Pancreas (tissue), 10 donors: Measurements from ENCODE around the gene TNRC6C. TPM values are rescaled to one million over a fixed set of nuclear protein-coding genes. Genes with fewer than 3 reads are reported as not detected.

Source experiments
- ATAC-seq, 4 donors: fragments of 200-7000 bp; cut with Tn5 transposase; one replicate each; pipeline versions ENCODE4 v1.8.0 to v1.9.1; 2020; ENCODE audit warnings: mild to moderate bottlenecking in 4 of 4, moderate library complexity in 4 of 4
- DNase-seq, 6 donors: peaks; one replicate each; pipeline ENCODE4 v3.0.0-alpha.2; 2020
- FAIRE-seq: peaks from 2 replicates; lab custom pipeline; 2012; peaks lifted over from hg19 to GRCh38; lab: Jason Lieb, UNC
- H3K27ac ChIP-seq, 4 donors: fragments of 200-600 bp; sonication (generic); 1 replicate in 3 of 4; 2 replicates in 1 of 4; pipeline versions ENCODE4 v1.5.0 to v1.8.0; 2020
- H3K27me3 ChIP-seq, 4 donors: fragments of 200-600 bp; one replicate each; pipeline ENCODE4 v1.8.0; 2021
- H3K36me3 ChIP-seq, 3 donors: fragments of 200-600 bp; sonication (generic) in 1 of 3; one replicate each; pipeline versions ENCODE4 v1.5.0 to v1.8.0; 2020 to 2021
- H3K4me1 ChIP-seq, 3 donors: fragments of 200-600 bp; one replicate each; pipeline ENCODE4 v1.8.0; 2021
- H3K4me3 ChIP-seq, 4 donors: fragments of 200-600 bp; sonication (generic) in 2 of 4; one replicate each; pipeline versions ENCODE4 v1.5.0 to v1.8.0; 2020 to 2021
- H3K9me3 ChIP-seq, 4 donors: fragments of 200-600 bp; one replicate each; pipeline ENCODE4 v1.8.0; 2021
- WGBS, 2 donors: extraction: QIAGEN DNeasy Blood & Tissue Kit; methylation state at CpG; one replicate each; pipeline ENCODE4 v1.1.7; 2013; 5-methylcytosine and 5-hydroxymethylcytosine counted together
- intact Hi-C, 3 donors: fragments of 100-400 bp; cut with DNase I; formaldehyde crosslinking; loops; one replicate each; pipeline versions ENCODE4 v1.11.1 to v1.14.2; 2022
- polyA plus RNA-seq, 2 donors: library from polyadenylated mRNA; stranded (reverse); fragments of 200-250 nt; gene quantifications; one replicate each; pipeline ENCODE4 v1.2.3, GENCODE V29; 2013
- total RNA-seq, 6 donors: library from RNA; stranded (reverse); fragmentation: NEBNext Ultra II Directional in 4 of 6; extraction: Animal tissue kit (Norgen Biotek cat#: 25700) in 4 of 6; gene quantifications; one replicate each; pipeline versions ENCODE4 v1.2.1 to v1.2.4, GENCODE V29; 2021 to 2023
- TF ChIP-seq, protein P1 (sequence below), 4 donors: fragments of 200-600 bp; sonication (generic) in 3 of 4; IDR thresholded peaks; one replicate each; pipeline versions ENCODE4 v1.5.0 to v1.8.0; 2021; ENCODE audit warnings: antibody characterized with exemption in 4 of 4
- donor health status: healthy with polysubstance abuse.
- donor health status: DM: no; HTN: no; CAD: no; lungs with moderate emphysema.
- donor health status: DM: no; HTN: no; CAD: no.
- donor health status: control.
- donor health status: control.
- donor health status: Bipolar disorder and iron deficiency.
- donor health status: DM: yes; HTN: yes; CAD: no.
- donor health status: DM: no; HTN: no; CAD: no.
- donor health status: DM: no; HTN: no; CAD: no.
- donor health status: DM: yes; HTN: yes; CAD: no.

The TNRC6C gene
- total and polyA plus RNA-seq, 8 donors: 4.0 to 15.5 (median 7.7) TPM

DNA sequence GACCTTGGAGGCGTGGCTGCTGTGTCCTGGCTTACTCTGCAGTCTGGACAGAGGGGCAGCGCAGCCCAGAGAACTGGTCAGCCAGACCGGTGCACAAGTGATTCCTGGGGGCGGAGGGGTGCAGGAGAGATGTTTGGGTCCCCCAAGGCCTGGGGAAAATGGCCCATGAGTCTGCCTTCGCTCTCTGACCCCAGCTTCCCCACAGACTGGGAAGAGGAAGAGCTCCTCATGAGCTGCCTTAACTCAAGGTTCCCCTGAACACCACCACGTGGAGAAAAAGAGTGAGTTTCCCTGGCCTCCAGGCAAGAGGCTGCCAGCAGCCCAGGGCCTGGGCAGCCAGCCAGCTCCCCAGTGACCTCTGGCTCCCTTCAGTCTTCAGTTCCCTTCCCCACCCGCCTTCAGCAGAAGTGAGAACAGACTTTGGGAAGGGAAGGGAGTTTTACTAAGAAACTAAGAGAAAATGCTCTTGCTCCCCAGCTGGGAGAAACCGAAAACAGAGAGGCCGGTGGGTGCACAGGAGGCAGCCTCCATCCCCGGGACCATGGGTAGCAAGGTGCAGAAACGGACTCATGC, 185.7 kb downstream of the TNRC6C start:
- Histone ChIP-seq H3K27ac (peak overlapping the region; percentile 56 to 83 (median 82)), H3K4me1 (peaks cover 24 to 57% (median 39%) of the 10 kb centered on the region in 3 donors), H3K27me3 (no peaks in the 10 kb centered on the region), H3K4me3 (no peak overlapping the region), H3K36me3 (no peaks in the 10 kb centered on the region), H3K9me3 (no peaks in the 10 kb centered on the region)
- DNase-seq (peak; percentile 84 to 91 (median 88)), ATAC-seq (peak; percentile 62 to 68 (median 66)), FAIRE-seq (no peak)
- TF ChIP-seq, protein P1, sequence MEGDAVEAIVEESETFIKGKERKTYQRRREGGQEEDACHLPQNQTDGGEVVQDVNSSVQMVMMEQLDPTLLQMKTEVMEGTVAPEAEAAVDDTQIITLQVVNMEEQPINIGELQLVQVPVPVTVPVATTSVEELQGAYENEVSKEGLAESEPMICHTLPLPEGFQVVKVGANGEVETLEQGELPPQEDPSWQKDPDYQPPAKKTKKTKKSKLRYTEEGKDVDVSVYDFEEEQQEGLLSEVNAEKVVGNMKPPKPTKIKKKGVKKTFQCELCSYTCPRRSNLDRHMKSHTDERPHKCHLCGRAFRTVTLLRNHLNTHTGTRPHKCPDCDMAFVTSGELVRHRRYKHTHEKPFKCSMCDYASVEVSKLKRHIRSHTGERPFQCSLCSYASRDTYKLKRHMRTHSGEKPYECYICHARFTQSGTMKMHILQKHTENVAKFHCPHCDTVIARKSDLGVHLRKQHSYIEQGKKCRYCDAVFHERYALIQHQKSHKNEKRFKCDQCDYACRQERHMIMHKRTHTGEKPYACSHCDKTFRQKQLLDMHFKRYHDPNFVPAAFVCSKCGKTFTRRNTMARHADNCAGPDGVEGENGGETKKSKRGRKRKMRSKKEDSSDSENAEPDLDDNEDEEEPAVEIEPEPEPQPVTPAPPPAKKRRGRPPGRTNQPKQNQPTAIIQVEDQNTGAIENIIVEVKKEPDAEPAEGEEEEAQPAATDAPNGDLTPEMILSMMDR (IDR thresholded peaks at IDR 0.05): no peak
- 28 to 30% methylated on average over 9 to 11 of the region's 11 CpGs for WGBS, 2 donors
- intact Hi-C loops: no loop called here

DNA sequence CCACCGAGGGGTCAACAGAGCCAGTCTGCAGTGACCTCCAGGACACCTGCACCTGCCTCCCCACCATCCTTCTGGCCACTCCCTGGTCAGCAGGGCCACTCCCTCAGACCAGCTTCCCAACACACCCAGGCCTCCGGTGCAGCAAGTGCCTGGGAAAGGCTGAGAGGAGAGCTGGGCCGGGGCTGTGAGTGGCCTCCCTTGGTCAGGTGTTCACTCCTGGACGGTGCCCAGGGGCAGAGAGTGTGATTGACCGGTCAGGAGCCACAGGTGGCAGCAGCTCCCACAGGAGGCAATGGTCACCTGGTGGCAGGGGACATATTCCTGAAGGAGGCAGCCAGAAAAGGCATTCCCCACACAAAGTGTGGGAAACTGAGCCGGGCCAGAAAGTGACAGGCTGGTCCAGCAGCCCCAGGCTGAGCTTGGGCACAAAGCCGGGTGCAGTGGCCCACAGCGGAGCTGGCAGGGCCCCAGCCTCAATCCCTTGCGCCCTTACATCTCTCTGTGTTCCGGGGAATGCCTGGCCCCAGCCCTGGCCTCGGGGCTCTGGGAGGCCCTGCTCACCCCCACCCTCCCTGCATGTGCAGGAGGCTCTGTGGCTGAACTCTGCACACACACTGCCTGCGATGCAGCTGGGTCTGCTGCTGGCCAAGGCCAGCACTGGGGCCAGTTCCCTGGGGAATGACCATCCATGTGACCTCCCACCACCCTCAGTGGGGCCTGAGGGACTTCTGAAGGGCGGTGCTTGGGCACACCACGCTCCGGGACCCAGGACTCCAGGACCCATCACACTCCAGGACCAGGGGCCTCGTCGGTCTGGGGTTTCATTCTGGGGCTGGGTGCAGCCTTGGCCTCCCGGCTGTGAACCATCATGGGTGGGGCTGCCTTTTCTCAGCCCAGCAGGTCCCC, 186.5 kb downstream of the TNRC6C start:
- peak; percentile 85 to 98 (median 96) for DNase-seq
- H3K4me3 ChIP-seq: no peak overlapping the region
- H3K9me3 ChIP-seq: no peaks in the 10 kb centered on the region
- 21 to 25% methylated on average over 17 to 18 of the region's 18 CpGs for WGBS, 2 donors
- no peaks in the 10 kb centered on the region for H3K36me3 ChIP-seq
- peak; percentile 80 to 86 (median 84) for ATAC-seq
- intact Hi-C loops: no loop called here
- FAIRE-seq: no peak
- H3K27me3 ChIP-seq: no peaks in the 10 kb centered on the region
- H3K4me1 ChIP-seq: peaks cover 24 to 57% (median 39%) of the 10 kb centered on the region in 3 donors
- peak overlapping the region; percentile 56 to 83 (median 82) for H3K27ac ChIP-seq
- TF ChIP-seq, protein P1 (IDR thresholded peaks at IDR 0.05): no peak

DNA sequence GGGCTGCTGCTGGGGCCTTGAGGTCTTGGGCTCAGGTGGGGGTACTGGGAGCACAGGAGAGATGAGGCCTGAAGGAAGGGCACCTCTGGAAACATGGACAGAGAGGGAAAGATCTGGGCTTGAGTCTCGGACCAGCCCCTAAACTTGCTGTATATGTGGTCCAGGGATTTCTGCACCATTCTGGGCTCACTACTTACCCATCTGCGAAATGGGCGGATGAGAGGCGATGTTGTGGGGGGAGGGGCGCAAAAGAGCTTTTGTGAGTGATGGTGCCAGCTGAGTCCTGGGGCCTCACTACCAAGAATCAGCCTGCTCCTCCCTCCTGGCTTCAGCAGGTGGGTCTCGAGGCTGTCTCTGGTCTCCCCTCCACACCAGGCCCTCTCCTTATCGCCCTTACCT, 188.0 kb downstream of the TNRC6C start:
- ATAC-seq: no peak
- Histone ChIP-seq H3K4me3 (no peak overlapping the region), H3K4me1 (peaks cover 24 to 54% (median 43%) of the 10 kb centered on the region in 3 donors), H3K27me3 (no peaks in the 10 kb centered on the region), H3K9me3 (no peaks in the 10 kb centered on the region), H3K27ac (peak overlapping the region; percentile 56 to 83 (median 82)), H3K36me3 (no peaks in the 10 kb centered on the region)
- peak in 3 of 6 donors; percentile 9 to 32 (median 23) for DNase-seq
- TF ChIP-seq, protein P1 (IDR thresholded peaks at IDR 0.05): no peak
- WGBS, 2 donors: 89 to 97% methylated on average over 7 of the region's 7 CpGs
- intact Hi-C loops: no loop called here
- no peak for FAIRE-seq

DNA sequence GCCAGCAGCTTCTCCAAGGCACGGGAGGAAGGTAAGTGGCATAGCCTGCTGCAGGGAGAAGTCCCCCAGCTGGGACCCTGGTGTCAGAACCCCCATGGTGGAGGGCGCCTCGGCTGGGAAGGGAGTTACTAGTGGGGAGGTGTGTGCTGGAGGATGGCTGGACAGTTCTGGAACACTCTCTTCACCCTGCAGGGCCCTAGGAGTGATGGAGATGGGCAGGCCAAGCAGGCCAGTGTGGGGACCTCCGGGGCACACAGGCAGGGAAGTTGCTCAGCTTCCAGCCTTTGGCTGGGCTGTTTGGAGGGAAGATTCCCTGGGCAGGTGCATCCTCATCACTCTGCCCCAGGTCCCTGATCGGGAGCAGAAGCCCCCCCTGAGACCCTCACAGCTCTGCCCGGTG, 188.4 kb downstream of the TNRC6C start:
- Histone ChIP-seq H3K4me3 (no peak overlapping the region), H3K9me3 (no peaks in the 10 kb centered on the region), H3K36me3 (no peaks in the 10 kb centered on the region), H3K4me1 (peaks cover 24 to 54% (median 47%) of the 10 kb centered on the region in 3 donors), H3K27ac (peak overlapping the region in 3 of 4 donors; percentile 2 to 81 (median 16)), H3K27me3 (no peaks in the 10 kb centered on the region)
- WGBS, 2 donors: 87 to 90% methylated on average over 6 of the region's 6 CpGs
- intact Hi-C loops: no loop called here
- peak in 2 of 6 donors; percentile 10 to 62 for DNase-seq
- FAIRE-seq: no peak
- TF ChIP-seq, protein P1 (IDR thresholded peaks at IDR 0.05): no peak
- no peak for ATAC-seq
